SK-N-MC (cell line): ENCODE results near the gene PDX1.

Source experiments
- DNase-seq: peaks from one replicate; pipeline ENCODE4 v3.0.0-alpha.2; 2011; ENCODE audit warnings: low read depth, low spot score
- H3K27ac ChIP-seq: fragments of 200-600 bp; sonication (generic); 2 replicates; pipeline ENCODE4 v1.5.1; 2016; ENCODE audit warnings: mixed run types
- H3K36me3 ChIP-seq: fragments of 200-600 bp; sonication (generic); 2 replicates; pipeline ENCODE4 v1.6.1; 2017; ENCODE audit warnings: antibody characterized with exemption, low read length, mixed read lengths; ENCODE audit not compliant: insufficient read depth
- H3K4me3 ChIP-seq: fragments of 200-600 bp; sonication (generic); 2 replicates; pipeline ENCODE4 v1.5.1; 2016
- H3K9ac ChIP-seq: fragments of 200-600 bp; sonication (generic); 2 replicates; pipeline ENCODE4 v1.8.0; 2017; ENCODE audit warnings: mixed run types, mixed read lengths; ENCODE audit not compliant: insufficient read length
- H3K9me3 ChIP-seq: fragments of 200-600 bp; sonication (generic); 2 replicates; pipeline ENCODE4 v1.6.1; 2017; ENCODE audit warnings: low read depth, mild to moderate bottlenecking, antibody characterized with exemption, low read length, moderate library complexity, mixed read lengths
- EZH2 ChIP-seq: fragments of 200-600 bp; sonication (generic); IDR thresholded peaks from one replicate; pipeline ENCODE4 v1.6.1; 2017; ENCODE audit warnings: antibody characterized with exemption
- FOXP2 ChIP-seq: optimal IDR thresholded peaks from 2 replicates; pipeline ENCODE3; 2011; ENCODE audit warnings: mild to moderate bottlenecking, moderate library complexity; ENCODE audit not compliant: insufficient read depth; ENCODE audit errors: extremely low read length, control extremely low read depth
- POLR2AphosphoS5 ChIP-seq: IDR thresholded peaks from 2 replicates; pipeline ENCODE4 v1.6.1; 2012; ENCODE audit warnings: mild to moderate bottlenecking, low read depth, low read length, borderline replicate concordance

PDX1 gene

GRCh38 chr13:27965740-27966640 is 46.2 kb downstream of the PDX1 start:
- Histone ChIP-seq H3K4me3 (no peak overlapping the region), H3K9ac (no peak overlapping the region), H3K9me3 (no peaks in the 10 kb centered on the region), H3K27ac (no peak overlapping the region), H3K36me3 (no peaks in the 10 kb centered on the region)
- TF ChIP-seq FOXP2: no peak
- TF ChIP-seq POLR2AphosphoS5: no peak
- TF ChIP-seq EZH2: no peak
- no peak for DNase-seq

GRCh38 chr13:27966641-27967202 is 46.9 kb downstream of the PDX1 start:
- no peak for DNase-seq
- Histone ChIP-seq H3K9ac (no peak overlapping the region), H3K9me3 (no peaks in the 10 kb centered on the region), H3K36me3 (no peaks in the 10 kb centered on the region), H3K27ac (no peak overlapping the region), H3K4me3 (no peak overlapping the region)
- TF ChIP-seq EZH2: no peak
- no peak for TF ChIP-seq FOXP2
- TF ChIP-seq POLR2AphosphoS5: no peak

DNA sequence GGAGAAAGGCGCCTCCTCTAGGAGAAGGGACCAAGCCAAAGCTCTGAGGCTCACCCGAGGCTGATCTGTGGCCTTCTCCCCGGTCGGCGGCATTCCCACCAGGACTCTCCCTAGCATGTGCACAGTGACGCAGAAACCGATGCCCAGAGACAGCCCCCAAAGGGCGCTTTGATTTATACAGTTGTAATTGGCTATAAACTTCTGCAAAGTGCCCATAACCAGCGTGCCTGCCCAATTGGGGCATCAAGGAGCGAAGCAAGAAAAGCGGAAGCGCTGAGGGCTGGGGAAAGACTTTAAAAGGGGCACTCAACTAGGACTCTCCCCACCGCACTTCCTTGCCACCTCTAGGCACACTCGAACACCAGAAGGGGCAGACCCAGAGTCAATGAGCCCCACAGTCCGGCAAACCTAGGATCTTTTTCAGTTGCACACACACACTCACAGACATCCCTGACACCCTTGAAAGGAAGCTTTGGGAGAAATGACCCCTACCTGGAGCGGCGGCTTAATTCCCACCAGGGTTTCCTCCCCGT is 47.5 kb downstream of the PDX1 start:
- no peak overlapping the region for H3K4me3 ChIP-seq
- DNase-seq: no peak

GRCh38 chr13:27967736-27968315 is 48.0 kb downstream of the PDX1 start:
- peak overlapping the region; percentile 53; the same call in 1 of the 2 replicates for H3K4me3 ChIP-seq
- H3K27ac ChIP-seq: no peak overlapping the region
- no peaks in the 10 kb centered on the region for H3K36me3 ChIP-seq
- no peak overlapping the region for H3K9ac ChIP-seq
- no peak for TF ChIP-seq POLR2AphosphoS5
- no peak for TF ChIP-seq EZH2
- no peak for TF ChIP-seq FOXP2
- no peaks in the 10 kb centered on the region for H3K9me3 ChIP-seq
- DNase-seq: no peak

More for the DNA sequence above, 47.5 kb downstream of the PDX1 start:
- TF ChIP-seq POLR2AphosphoS5: no peak
- Histone ChIP-seq H3K36me3 (no peaks in the 10 kb centered on the region), H3K9me3 (no peaks in the 10 kb centered on the region), H3K27ac (no peak overlapping the region), H3K9ac (no peak overlapping the region)

GRCh38 chr13:27968316-27969081 is 48.7 kb downstream of the PDX1 start:
- Histone ChIP-seq H3K9me3 (no peaks in the 10 kb centered on the region), H3K9ac (no peak overlapping the region), H3K4me3 (peak overlapping the region; percentile 53), H3K36me3 (no peaks in the 10 kb centered on the region), H3K27ac (no peak overlapping the region)
- TF ChIP-seq EZH2 (peak; percentile 75), POLR2AphosphoS5 (no peak), FOXP2 (no peak)
- DNase-seq: no peak

DNA sequence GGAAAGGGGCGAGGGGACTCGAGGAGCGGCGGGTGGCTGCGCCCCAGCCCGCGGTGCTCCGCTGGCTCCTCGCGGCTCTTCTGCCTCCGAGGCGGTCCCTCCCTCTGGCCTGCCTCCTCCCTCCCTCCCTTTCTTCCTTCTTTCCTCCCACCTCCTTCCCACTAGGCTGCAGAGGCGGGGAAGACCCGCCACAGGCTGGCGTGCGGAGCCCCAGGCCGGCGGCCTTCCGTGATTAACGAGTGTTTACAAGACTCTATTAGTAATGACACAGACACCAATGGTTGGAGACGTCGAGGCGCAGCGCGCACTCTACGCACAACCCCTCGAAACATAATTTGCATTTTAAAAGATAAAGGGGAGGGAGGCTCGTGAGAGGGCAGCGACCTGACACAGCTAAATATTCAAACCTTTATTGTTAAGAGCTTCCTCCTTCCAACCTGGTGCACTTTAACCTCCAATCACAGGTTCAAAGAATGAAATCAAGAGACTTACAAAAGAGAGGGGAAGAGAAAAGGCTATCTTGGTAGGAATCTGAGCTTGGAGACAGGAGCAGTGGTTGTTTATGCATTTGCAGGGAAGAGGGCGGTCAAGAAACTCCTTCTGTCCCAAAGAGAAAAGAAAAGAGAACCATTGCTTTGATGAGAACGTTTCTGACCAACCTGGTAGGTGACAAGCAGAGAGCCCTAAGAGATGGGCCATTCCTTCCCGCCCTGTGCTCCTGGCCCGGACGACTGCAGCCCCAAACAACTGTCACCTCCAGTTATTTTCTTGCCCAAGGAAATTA is 49.5 kb downstream of the PDX1 start, which contains the start of gene CDX2:
Gene CDX2 (minus strand): TSS at position 234 of the 784 bp plus-strand sequence. CDS start 309 bp downstream, outside the sequence.
- H3K36me3 ChIP-seq: no peaks in the 10 kb centered on the region
- H3K9me3 ChIP-seq: no peaks in the 10 kb centered on the region
- peak within 1 kb of the TSS; percentile 53 for H3K4me3 ChIP-seq
- TF ChIP-seq FOXP2 (no peak), EZH2 (no peak), POLR2AphosphoS5 (no peak)
- no peak within 1 kb of the TSS for H3K9ac ChIP-seq
- DNase-seq: no peak
- H3K27ac ChIP-seq: no peak within 1 kb of the TSS

DNA sequence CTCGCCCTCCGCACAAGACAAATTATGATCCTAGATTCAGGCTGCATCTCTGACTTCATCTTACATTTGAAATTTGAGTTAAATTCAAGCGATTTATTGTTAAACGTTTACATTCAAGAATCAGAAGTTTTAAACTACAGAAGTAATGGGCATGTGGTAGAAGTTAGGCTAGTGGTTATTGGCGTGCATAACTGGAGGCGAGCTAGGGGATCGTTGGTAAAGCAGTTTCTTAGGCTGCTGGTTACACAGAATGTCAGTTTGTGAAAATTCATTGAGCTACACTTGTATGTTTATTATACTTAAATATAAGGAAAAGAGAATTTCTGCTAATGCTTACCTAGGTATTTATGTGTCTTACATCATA is 50.0 kb downstream of the PDX1 start:
- no peaks in the 10 kb centered on the region for H3K36me3 ChIP-seq
- TF ChIP-seq FOXP2 (no peak), POLR2AphosphoS5 (no peak), EZH2 (no peak)
- no peak overlapping the region for H3K9ac ChIP-seq
- no peak for DNase-seq
- no peak overlapping the region for H3K27ac ChIP-seq
- no peak overlapping the region for H3K4me3 ChIP-seq
- no peaks in the 10 kb centered on the region for H3K9me3 ChIP-seq
